GM15510 (cell line): ENCODE data around the gene NCF2.

ENCODE experiments used
- POLR2A ChIP-seq: IDR thresholded peaks from 3 replicates; pipeline ENCODE4 v1.6.1; 2011; ENCODE audit warnings: borderline replicate concordance; ENCODE audit not compliant: insufficient read length; ENCODE audit errors: extremely low read depth

The NCF2 gene

GRCh38 chr1:183622884-183623785 is 32.9 kb upstream of the NCF2 start:
- peak; percentile 24 for TF ChIP-seq POLR2A

GRCh38 chr1:183622013-183622412 is 31.8 kb upstream of the NCF2 start:
- no peak for TF ChIP-seq POLR2A

- TF ChIP-seq POLR2A: no peak
Measured at GRCh38 chr1:183620311-183620710, 30.1 kb upstream of the NCF2 start.

- TF ChIP-seq POLR2A: no peak
Measured at GRCh38 chr1:183619781-183620180, 29.5 kb upstream of the NCF2 start.

GRCh38 chr1:183612407-183612806 is 22.1 kb upstream of the NCF2 start:
- TF ChIP-seq POLR2A: no peak

- no peak for TF ChIP-seq POLR2A
Measured at GRCh38 chr1:183611021-183611420, 20.8 kb upstream of the NCF2 start.

- no peak for TF ChIP-seq POLR2A
Measured at GRCh38 chr1:183609759-183610452, 19.6 kb upstream of the NCF2 start.

- TF ChIP-seq POLR2A: no peak
Measured at GRCh38 chr1:183609313-183609712, 19.1 kb upstream of the NCF2 start.

GRCh38 chr1:183607322-183607980 is 17.2 kb upstream of the NCF2 start:
- TF ChIP-seq POLR2A: no peak

GRCh38 chr1:183605904-183606303 is 15.6 kb upstream of the NCF2 start:
- TF ChIP-seq POLR2A: no peak

GRCh38 chr1:183604815-183605214 is 14.6 kb upstream of the NCF2 start:
- TF ChIP-seq POLR2A: no peak

GRCh38 chr1:183604038-183604808 is 14.0 kb upstream of the NCF2 start:
- no peak for TF ChIP-seq POLR2A

- TF ChIP-seq POLR2A: no peak
Measured at GRCh38 chr1:183602510-183602909, 12.3 kb upstream of the NCF2 start.

- no peak for TF ChIP-seq POLR2A
Measured at GRCh38 chr1:183600634-183601033, 10.4 kb upstream of the NCF2 start.
